Stimulated activated CD8-positive, alpha-beta memory T cell treated with anti-CD3 and anti-CD28 coated beads, Interleukin-12 subunit alpha, Interleukin-12 subunit beta, amount 100 ng/mL, for 24 hours (primary cell): ENCODE data around the gene CD1E.
"Not testable (repeated sequence)": the region's sequence is repeated elsewhere in the genome, so short reads cannot be mapped to it uniquely, and the experiment has no call there.

Experiments
- DNase-seq: peaks from one replicate; pipeline ENCODE4 v3.0.0-alpha.2; 2020; ENCODE audit errors: extremely low read depth

The CD1E gene

GRCh38 chr1:158353303-158354075, at the start of gene CD1E:
TSS of gene CD1E (plus strand) at chr1:158353894. CDS start at chr1:158353989, 95 bp downstream.
- DNase-seq: no peak

GRCh38 chr1:158310623-158311022, 43.1 kb upstream of the CD1E start:
- no peak for DNase-seq

DNA sequence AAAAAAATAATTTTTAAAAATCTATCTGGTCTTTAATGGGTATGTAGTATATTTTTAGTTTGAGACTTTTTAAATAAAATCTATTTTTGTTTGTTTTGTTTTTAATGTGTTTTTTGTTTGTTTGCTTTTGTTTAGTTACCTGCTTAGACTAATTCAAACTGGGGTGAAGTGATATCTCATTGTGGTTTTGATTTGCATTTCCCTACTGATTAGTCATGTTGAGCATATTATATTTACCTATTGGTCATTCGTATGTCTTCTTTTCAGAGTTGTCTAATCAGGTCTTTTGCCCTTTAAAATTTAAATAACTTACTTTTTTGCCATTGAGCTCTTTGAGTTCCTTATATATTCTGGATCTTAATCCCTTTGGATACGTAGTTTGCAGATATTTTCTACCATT, 42.6 kb upstream of the CD1E start:
- DNase-seq: no peak

DNA sequence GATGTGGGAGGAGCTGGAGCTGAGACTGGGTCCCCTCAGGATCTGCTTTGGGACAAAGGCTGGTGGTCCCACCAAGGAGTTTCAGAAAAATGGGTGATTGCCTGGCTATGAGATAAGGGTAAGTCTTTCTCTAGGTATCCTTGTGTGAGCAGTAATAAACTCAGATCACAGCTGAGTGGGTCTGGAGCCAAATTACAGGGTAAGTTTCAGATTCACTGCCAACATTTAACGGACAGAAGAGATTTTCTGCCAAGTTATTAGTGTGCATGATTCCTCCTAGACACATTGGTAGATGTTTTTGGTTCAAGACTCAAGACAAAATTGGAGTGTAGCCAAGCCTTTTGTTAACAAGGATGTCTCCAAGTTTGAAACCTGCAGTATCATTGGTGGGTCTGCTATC, 29.8 kb upstream of the CD1E start:
- no peak for DNase-seq

- DNase-seq: no peak
These were observed 29.3 kb upstream of the CD1E start for GRCh38 chr1:158324395-158324794.

- DNase-seq: no peak
These were observed 26.2 kb upstream of the CD1E start for GRCh38 chr1:158327481-158327880.

DNA sequence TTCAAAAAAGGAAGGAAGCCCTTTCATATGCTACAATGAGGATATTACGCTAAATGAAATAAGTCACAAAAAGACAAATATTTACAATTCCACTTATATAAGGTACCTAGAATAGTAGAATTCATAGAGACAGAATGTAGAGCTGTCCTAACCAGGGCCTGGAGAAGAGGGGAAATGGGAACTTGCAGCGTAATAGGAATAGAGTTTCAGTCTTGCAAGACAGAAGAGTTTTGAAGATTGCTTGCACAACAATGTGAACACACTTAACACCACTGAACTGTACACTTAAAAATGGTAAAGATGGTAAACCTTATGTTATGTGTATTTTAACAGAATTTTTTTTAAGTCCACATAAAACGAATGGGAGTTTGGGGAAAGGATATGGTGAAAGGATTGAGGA, 25.3 kb upstream of the CD1E start:
- no peak for DNase-seq

DNA sequence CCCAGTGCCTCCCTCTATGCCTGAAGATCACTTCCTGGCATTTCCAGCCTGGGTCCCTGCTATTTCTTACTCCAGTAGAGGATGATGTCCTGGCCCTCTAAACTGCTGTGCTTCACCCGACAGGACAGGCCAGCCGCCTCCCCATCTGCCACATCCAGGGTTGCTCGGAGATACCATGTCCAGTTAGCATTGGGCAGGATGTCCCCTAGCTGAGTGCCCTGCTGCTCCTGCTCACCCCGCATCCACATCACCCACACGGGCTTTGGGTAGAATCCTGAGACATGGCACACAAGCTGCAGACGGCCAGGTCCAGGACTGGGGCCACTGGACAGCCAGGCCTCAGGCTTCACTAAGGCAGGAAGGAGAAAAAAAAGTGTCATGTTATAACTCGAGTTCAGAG, 24.4 kb upstream of the CD1E start:
- DNase-seq: no peak

- DNase-seq: no peak
These were observed 24.0 kb upstream of the CD1E start for GRCh38 chr1:158329733-158330132.

GRCh38 chr1:158330391-158331105, 23.1 kb upstream of the CD1E start:
- DNase-seq: no peak

GRCh38 chr1:158331106-158331425, 22.6 kb upstream of the CD1E start:
- DNase-seq: no peak

GRCh38 chr1:158331481-158332150, 22.1 kb upstream of the CD1E start, which contains the start of gene CD1B:
TSS of gene CD1B (minus strand) at chr1:158331531. CDS start at chr1:158331423, 108 bp downstream.
- no peak for DNase-seq

DNA sequence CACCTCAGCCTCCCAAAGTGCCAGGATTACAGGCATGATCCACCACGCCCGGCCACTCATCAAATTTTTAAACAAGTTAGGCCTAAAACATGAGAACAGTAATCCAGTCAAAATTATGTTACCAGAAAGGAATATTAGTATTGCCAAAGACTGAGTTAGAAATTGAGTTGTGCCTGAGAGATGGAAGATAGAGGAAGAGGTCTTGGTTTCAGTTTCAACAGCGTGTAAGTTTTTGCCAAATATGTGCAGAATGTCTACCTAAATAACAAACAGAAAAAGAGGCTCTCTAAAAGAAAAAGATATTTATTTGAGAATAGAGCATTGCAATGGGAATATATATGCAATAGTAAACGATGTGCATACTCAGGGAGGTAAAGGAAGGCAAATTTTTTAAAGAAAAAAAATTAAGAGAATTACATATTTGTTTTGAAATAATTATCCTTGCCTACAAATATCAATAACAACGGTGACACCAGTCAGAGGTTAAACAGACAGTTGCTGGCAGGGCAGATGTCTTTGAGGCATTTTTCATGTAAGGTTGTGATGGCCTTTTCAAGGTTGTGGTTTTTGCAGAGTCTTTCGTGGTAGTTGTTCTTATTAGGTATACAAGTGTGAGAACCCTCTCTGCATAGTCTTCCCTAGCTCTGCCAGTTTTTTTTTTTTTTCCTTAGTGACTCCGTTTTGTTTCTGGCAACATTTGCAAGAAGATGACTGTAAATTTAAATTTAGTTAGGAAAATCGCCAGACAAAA, 20.1 kb upstream of the CD1E start:
- no peak for DNase-seq

GRCh38 chr1:158334526-158335212, 19.0 kb upstream of the CD1E start:
- DNase-seq: no peak

DNA sequence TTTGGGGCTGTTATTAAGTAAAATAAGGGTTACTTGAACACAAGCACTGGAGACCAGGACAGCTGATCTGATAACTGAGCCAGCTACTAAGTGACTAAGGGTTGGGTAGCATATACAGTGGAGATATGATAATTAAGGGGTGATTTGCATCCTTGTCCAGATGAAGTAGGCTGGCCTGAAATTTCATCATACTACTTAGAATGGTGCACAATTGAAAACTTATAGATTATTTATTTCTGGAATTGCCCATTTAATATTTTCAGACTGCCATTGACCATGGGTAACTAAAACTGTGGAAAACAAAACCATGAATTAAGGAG, 18.5 kb upstream of the CD1E start:
- DNase-seq: no peak

GRCh38 chr1:158336413-158336812, 17.3 kb upstream of the CD1E start:
- not testable (repeated sequence) for DNase-seq

DNA sequence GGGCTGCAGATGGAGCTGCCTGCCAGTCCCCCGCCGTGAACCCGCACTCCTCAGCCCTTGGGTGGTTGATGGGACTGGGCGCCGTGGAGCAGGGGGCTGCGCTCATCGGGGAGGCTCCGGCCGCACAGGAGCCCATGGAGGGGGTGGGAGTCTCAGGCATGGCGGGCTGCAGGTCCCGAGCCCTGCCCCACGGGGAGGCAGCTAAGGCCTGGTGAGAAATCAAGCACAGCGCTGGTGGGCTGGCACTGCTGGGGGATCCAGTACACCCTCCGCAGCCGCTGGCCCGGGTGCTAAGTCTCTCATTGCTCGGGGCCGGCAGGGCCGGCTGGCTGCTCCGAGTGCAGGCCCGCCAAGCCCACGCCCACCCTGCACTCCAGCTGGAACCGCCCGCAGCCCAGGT, 4.7 kb upstream of the CD1E start:
- DNase-seq: not testable (repeated sequence)

DNA sequence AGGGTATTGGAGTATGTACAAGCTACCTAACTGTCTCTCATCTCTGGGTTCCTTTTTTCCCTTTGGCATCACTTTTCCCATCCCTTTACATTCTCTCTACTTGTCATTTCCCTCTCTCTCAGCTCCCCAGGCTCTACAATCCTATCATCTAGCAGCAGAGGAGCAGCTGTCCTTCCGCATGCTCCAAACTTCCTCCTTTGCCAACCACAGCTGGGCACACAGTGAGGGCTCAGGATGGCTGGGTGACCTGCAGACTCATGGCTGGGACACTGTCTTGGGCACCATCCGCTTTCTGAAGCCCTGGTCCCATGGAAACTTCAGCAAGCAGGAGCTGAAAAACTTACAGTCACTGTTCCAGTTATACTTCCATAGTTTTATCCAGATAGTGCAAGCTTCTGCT, 561 bp downstream of the CD1E start:
- no peak for DNase-seq

- no peak for DNase-seq
These were observed 2.1 kb downstream of the CD1E start for GRCh38 chr1:158355773-158356285.

GRCh38 chr1:158356616-158357015, 2.9 kb downstream of the CD1E start:
- no peak for DNase-seq

DNA sequence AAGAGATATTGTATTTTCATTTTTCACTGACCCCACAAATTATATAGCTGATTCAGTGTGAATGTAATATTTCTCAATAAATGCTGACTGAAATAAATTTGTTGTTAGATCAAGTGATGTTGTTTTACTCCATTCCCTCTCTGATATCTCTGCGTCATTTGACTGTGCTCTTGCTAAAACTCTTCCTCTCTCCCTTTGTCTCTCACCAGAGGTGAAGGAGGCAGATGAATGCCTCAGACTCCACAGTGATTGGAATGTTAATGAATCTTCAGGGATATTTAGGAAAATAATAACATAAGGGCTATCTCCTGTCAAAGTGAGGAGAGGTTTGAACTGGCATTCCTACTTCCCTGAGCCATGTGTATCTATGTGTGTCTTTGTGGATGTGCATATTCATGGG, 3.7 kb downstream of the CD1E start:
- no peak for DNase-seq
